HepG2 (cell line): ENCODE measurements around the gene FNDC10. TPM values are rescaled to one million over a fixed set of nuclear protein-coding genes. Genes with fewer than 3 reads are reported as not detected.

Experiments
- ATAC-seq: fragments of 200-7000 bp; cut with Tn5 transposase; 3 replicates; pipeline ENCODE4 v1.9.1; 2020; ENCODE audit warnings: mild to moderate bottlenecking, moderate library complexity
- BruUV-seq: library from RNA; stranded (reverse); fragments of 400-500 nt; replicated peaks from 2 replicates; lab custom pipeline; 2021; lab: Mats Ljungman, UMichigan
- CTCF ChIA-PET: fragments of 300-600 bp; formaldehyde crosslinking; extraction: SDS; loops from one replicate; lab custom pipeline; 2021; ENCODE audit warnings: low total read pairs, inconsistent platforms, low intra/inter-chr PET ratio; lab: Yijun Ruan, JAX
- POLR2A ChIA-PET: fragments of 350-600 bp; sonication (Branson Sonifier 250); formaldehyde crosslinking; loops from one replicate; lab custom pipeline; 2020; ENCODE audit warnings: antibody characterized with exemption, inconsistent platforms; lab: Yijun Ruan, JAX
- DNase-seq: peaks from one replicate; pipeline ENCODE4 v3.0.0-alpha.2; 2015; ENCODE audit warnings: low spot score
- FAIRE-seq: peaks from 3 replicates; lab custom pipeline; 2011; peaks lifted over from hg19 to GRCh38; lab: Jason Lieb, UNC
- H2AFZ ChIP-seq: one replicate; pipeline ENCODE4 v1.6.1; 2011; ENCODE audit warnings: low read length, inconsistent platforms
- H3K27ac ChIP-seq: fragments of 300-600 bp; 3 replicates; pipeline ENCODE4 v1.8.0; 2011; ENCODE audit warnings: mixed run types, mild to moderate bottlenecking, mixed read lengths, low read length, inconsistent platforms; ENCODE audit not compliant: insufficient read depth; ENCODE audit errors: extremely low read length
- H3K27me3 ChIP-seq, 2 experiments: fragments of 200-600 bp in 1 of 2; 2 replicates in 1 of 2; 3 replicates in 1 of 2; pipeline versions ENCODE4 v1.6.0 to v1.8.0; 2011; ENCODE audit warnings: low read length in 2 of 2, mild to moderate bottlenecking in 2 of 2, moderate library complexity in 2 of 2, inconsistent platforms in 1 of 2; ENCODE audit not compliant: insufficient read depth in 2 of 2, control insufficient read depth in 1 of 2
- H3K36me3 ChIP-seq, 2 experiments: fragments of 200-600 bp in 1 of 2; replicated peaks in 1 of 2; 2 replicates in 1 of 2; 3 replicates in 1 of 2; pipeline versions ENCODE4 v1.5.1 to v1.8.0; 2011; ENCODE audit warnings: low read length in 2 of 2, inconsistent platforms in 1 of 2; ENCODE audit not compliant: insufficient read depth in 2 of 2, control insufficient read depth in 1 of 2
- H3K4me1 ChIP-seq: 2 replicates; pipeline ENCODE4 v1.5.1; 2012; ENCODE audit warnings: low read length, inconsistent platforms; ENCODE audit not compliant: insufficient read depth
- H3K4me2 ChIP-seq: 2 replicates; pipeline ENCODE4 v1.6.0; 2011; ENCODE audit warnings: low read depth, low read length, inconsistent platforms
- H3K4me3 ChIP-seq, 3 experiments: fragments of 200-600 bp in 1 of 3; sonication (generic), shearing (Covaris generic) in 1 of 3; replicated peaks in 1 of 3; 2 replicates each; pipeline ENCODE4 v1.5.1; 2011 to 2016; ENCODE audit warnings: low read length in 3 of 3, inconsistent platforms in 2 of 3, low read depth in 2 of 3, mild to moderate bottlenecking in 2 of 3, control low read depth in 1 of 3, mixed read lengths in 1 of 3; ENCODE audit not compliant: insufficient read depth in 1 of 3
- H3K79me2 ChIP-seq: one replicate; pipeline ENCODE4 v1.6.1; 2011; ENCODE audit warnings: low read length, inconsistent platforms; ENCODE audit not compliant: insufficient read depth
- H3K9ac ChIP-seq: 2 replicates; pipeline ENCODE4 v1.6.0; 2011; ENCODE audit warnings: mild to moderate bottlenecking, low read depth, low read length, inconsistent platforms; ENCODE audit not compliant: insufficient read depth
- H3K9me3 ChIP-seq: 2 replicates; pipeline ENCODE4 v1.5.1; 2012; ENCODE audit warnings: mild to moderate bottlenecking, low read length
- H4K20me1 ChIP-seq: 2 replicates; pipeline ENCODE4 v1.6.0; 2011; ENCODE audit warnings: inconsistent platforms, mild to moderate bottlenecking, low read length, moderate library complexity; ENCODE audit not compliant: insufficient read depth
- ELF4 ChIP-seq: sonication (generic); formaldehyde crosslinking; IDR thresholded peaks from 2 replicates; pipeline ENCODE4 v1.5.0; 2020; ENCODE audit warnings: missing genetic modification reagents, mild to moderate bottlenecking, moderate library complexity, borderline replicate concordance
- KDM2A ChIP-seq: sonication (generic); formaldehyde crosslinking; IDR thresholded peaks from 2 replicates; pipeline ENCODE4 v1.4.0; 2020; ENCODE audit warnings: low read depth, missing genetic modification reagents, borderline replicate concordance
- ZNF230 ChIP-seq: sonication (generic); formaldehyde crosslinking; IDR thresholded peaks from 2 replicates; pipeline ENCODE4 v1.4.0; 2020; ENCODE audit warnings: mild to moderate bottlenecking, missing genetic modification reagents
- ZNF33A ChIP-seq: sonication (generic); formaldehyde crosslinking; IDR thresholded peaks from 2 replicates; pipeline ENCODE4 v1.5.1; 2020; ENCODE audit warnings: missing genetic modification reagents, mild to moderate bottlenecking, moderate library complexity, borderline replicate concordance
- ZNF790 ChIP-seq: sonication (generic); formaldehyde crosslinking; IDR thresholded peaks from 2 replicates; pipeline ENCODE4 v1.8.0; 2022; ENCODE audit warnings: missing genetic modification reagents, mild to moderate bottlenecking, borderline replicate concordance
- WGBS: methylation state at CpG from one replicate; pipeline ENCODE4 v1.1.6; 2017; ENCODE audit warnings: low lambda C conversion rate; 5-methylcytosine and 5-hydroxymethylcytosine counted together
- in situ Hi-C: cut with HindIII; loops from 2 replicates; pipeline ENCODE4 v1.10.0; 2017; ENCODE audit warnings: low pct_unique_long_range_greater_than_20kb; ENCODE audit not compliant: extremely low pct_ligation_motif_present
- intact Hi-C: fragments of 100-400 bp; cut with micrococcal nuclease; formaldehyde crosslinking; loops from one replicate; pipeline ENCODE4 v1.10.0; 2022; ENCODE audit not compliant: unreplicated experiment
- polyA plus RNA-seq, 8 experiments: library from polyadenylated mRNA; depleted of rRNA in 3 of 8; stranded (reverse) in 7 of 8; unstranded in 1 of 8; fragments of >200 nt; fragmentation: Illumina TruSeq in 4 of 8; extraction: Trizol in 4 of 8; gene quantifications; 2 replicates each; pipeline versions ENCODE4 v1.2.1 to v1.2.3, GENCODE V29; 2011 to 2016; ENCODE audit warnings: low read depth in 4 of 8, missing spikeins in 1 of 8, mixed read lengths in 1 of 8; ENCODE audit not compliant: insufficient read depth in 1 of 8
- total RNA-seq, 5 experiments: library from RNA; depleted of rRNA; stranded (reverse); fragments of >200 nt; fragmentation: Illumina TruSeq; extraction: Trizol; gene quantifications; 2 replicates each; pipeline ENCODE4 v1.2.3, GENCODE V29; 2016; ENCODE audit warnings: low read depth in 1 of 5
- TF ChIP-seq, protein P1 (sequence below): fragments of 450-650 bp; IDR thresholded peaks from 2 replicates; pipeline ENCODE4 v1.6.1; 2017

Gene FNDC10
- total and polyA plus RNA-seq, 2 of the 13 experiments (the other 11 are each of a cell fraction or from before 2014, with no cell fraction given), result 2.2 to 2.5 TPM

- in situ Hi-C loops, result no loop called here
- Histone ChIP-seq H4K20me1 (no peaks in the 10 kb centered on the region), H3K4me3 (no peak overlapping the region), H3K79me2 (no peaks in the 10 kb centered on the region), H3K27me3 (peaks cover 1 to 9% of the 10 kb centered on the region in 2 experiments; a peak in 2 of 5 replicates), H3K9me3 (no peaks in the 10 kb centered on the region), H3K36me3 (no peaks in the 10 kb centered on the region), H3K4me2 (no peak overlapping the region), H3K27ac (no peak overlapping the region), H3K9ac (no peak overlapping the region), H2AFZ (no peak overlapping the region), H3K4me1 (peaks cover 37% of the 10 kb centered on the region)
- 0 out of 3 replicates have a peak, but pooled peaks have one; percentile 7 for ATAC-seq
- intact Hi-C loops, result no loop called here
- WGBS, result 15% methylated on average over 4 of the region's 13 CpGs
- DNase-seq, result no peak
- 0 out of 2 replicates have a peak, but pooled peaks have one; percentile 2 for TF ChIP-seq KDM2A (CRISPR knock-in tag)
- TF ChIP-seq, protein P1, sequence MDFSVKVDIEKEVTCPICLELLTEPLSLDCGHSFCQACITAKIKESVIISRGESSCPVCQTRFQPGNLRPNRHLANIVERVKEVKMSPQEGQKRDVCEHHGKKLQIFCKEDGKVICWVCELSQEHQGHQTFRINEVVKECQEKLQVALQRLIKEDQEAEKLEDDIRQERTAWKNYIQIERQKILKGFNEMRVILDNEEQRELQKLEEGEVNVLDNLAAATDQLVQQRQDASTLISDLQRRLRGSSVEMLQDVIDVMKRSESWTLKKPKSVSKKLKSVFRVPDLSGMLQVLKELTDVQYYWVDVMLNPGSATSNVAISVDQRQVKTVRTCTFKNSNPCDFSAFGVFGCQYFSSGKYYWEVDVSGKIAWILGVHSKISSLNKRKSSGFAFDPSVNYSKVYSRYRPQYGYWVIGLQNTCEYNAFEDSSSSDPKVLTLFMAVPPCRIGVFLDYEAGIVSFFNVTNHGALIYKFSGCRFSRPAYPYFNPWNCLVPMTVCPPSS, result no peak
- no peak for TF ChIP-seq ZNF33A (CRISPR knock-in tag)
- no peak for TF ChIP-seq ELF4 (CRISPR knock-in tag)
- TF ChIP-seq ZNF230 (CRISPR knock-in tag), result no peak
- no peak for TF ChIP-seq ZNF790
- no TSS peak for BruUV-seq
- POLR2A ChIA-PET, result interaction anchor here (1.4 kb wide), 1 partner anchor 11 kb away, joined by 13 read pairs; the partner anchor contains the start of gene MIB2
- CTCF ChIA-PET, result no interaction called here
- FAIRE-seq, result no peak
Measured at GRCh38 chr1:1603671-1604373, 3.9 kb upstream of the FNDC10 start.
